SU-DHL-6 (cell line): Measurements from ENCODE around the gene PHRF1.

ENCODE experiments used
- H2AFZ ChIP-seq: fragments of 200-600 bp; sonication (generic); 2 replicates; pipeline ENCODE4 v1.6.1; 2014; ENCODE audit warnings: low read depth, mild to moderate bottlenecking, moderate library complexity, mixed read lengths, antibody characterized with exemption, low read length; ENCODE audit not compliant: severe bottlenecking
- H3F3A ChIP-seq: fragments of 200-600 bp; shearing (Covaris generic); 2 replicates; pipeline ENCODE4 v1.6.0; 2016; ENCODE audit warnings: antibody characterized with exemption, mild to moderate bottlenecking; ENCODE audit not compliant: insufficient read depth
- H3K27ac ChIP-seq: fragments of 200-600 bp; sonication (generic); 2 replicates; pipeline ENCODE4 v1.5.1; 2016; ENCODE audit warnings: low read depth, mild to moderate bottlenecking, low read length, moderate library complexity, mixed read lengths
- H3K27me3 ChIP-seq: fragments of 200-600 bp; sonication (generic), shearing (Covaris generic); 2 replicates; pipeline ENCODE4 v1.6.0; 2014; ENCODE audit warnings: mild to moderate bottlenecking, low read length
- H3K36me3 ChIP-seq: fragments of 200-600 bp; sonication (generic); 2 replicates; pipeline ENCODE4 v1.6.1; 2014; ENCODE audit warnings: mild to moderate bottlenecking, low read length, mixed read lengths
- H3K4me2 ChIP-seq: fragments of 300-600, 200-600 bp; shearing (Covaris generic), sonication (generic); 2 replicates; pipeline ENCODE4 v1.6.0; 2014; ENCODE audit warnings: low read length, low read depth, mild to moderate bottlenecking; ENCODE audit not compliant: poor library complexity, severe bottlenecking
- H3K4me3 ChIP-seq: fragments of 200-600 bp; sonication (generic); 2 replicates; pipeline ENCODE4 v1.5.1; 2014; ENCODE audit warnings: antibody characterized with exemption, low read length, mild to moderate bottlenecking, mixed read lengths; ENCODE audit not compliant: insufficient read depth, poor library complexity, severe bottlenecking
- H3K79me2 ChIP-seq: fragments of 200-600 bp; sonication (generic); 2 replicates; pipeline ENCODE4 v1.6.1; 2014; ENCODE audit warnings: mild to moderate bottlenecking, low read length, moderate library complexity; ENCODE audit not compliant: insufficient read depth
- H3K9ac ChIP-seq: fragments of 200-600 bp; sonication (generic); 2 replicates; pipeline ENCODE4 v1.7.0; 2014; ENCODE audit warnings: mild to moderate bottlenecking, low read length
- H3K9me2 ChIP-seq: fragments of 200-600 bp; sonication (generic); replicated peaks from 2 replicates; pipeline ENCODE4 v1.6.1; 2014; ENCODE audit warnings: low read length; ENCODE audit not compliant: insufficient read depth
- H3K9me3 ChIP-seq: fragments of 200-600 bp; sonication (generic); 2 replicates; pipeline ENCODE4 v1.6.1; 2014; ENCODE audit warnings: low read length, mixed read lengths; ENCODE audit not compliant: insufficient read depth
- H4K20me1 ChIP-seq: fragments of 200-600 bp; sonication (generic); 2 replicates; pipeline ENCODE4 v1.6.1; 2014; ENCODE audit warnings: low read depth, mild to moderate bottlenecking, antibody characterized with exemption, low read length, moderate library complexity, mixed read lengths
- EZH2phosphoT487 ChIP-seq: fragments of 200-600 bp; sonication (generic), shearing (Covaris generic); conservative IDR thresholded peaks from 2 replicates; pipeline ENCODE4 v1.6.1; 2018; ENCODE audit warnings: mild to moderate bottlenecking, antibody characterized with exemption, low read length, moderate library complexity, mixed read lengths
- TF ChIP-seq, protein P1 (sequence below): fragments of 200-600 bp; sonication (generic); IDR thresholded peaks from one replicate; pipeline ENCODE4 v1.5.1; 2017; ENCODE audit warnings: antibody characterized with exemption, mild to moderate bottlenecking, low read length, moderate library complexity; ENCODE audit not compliant: insufficient read depth, poor library complexity, severe bottlenecking

Gene PHRF1

DNA sequence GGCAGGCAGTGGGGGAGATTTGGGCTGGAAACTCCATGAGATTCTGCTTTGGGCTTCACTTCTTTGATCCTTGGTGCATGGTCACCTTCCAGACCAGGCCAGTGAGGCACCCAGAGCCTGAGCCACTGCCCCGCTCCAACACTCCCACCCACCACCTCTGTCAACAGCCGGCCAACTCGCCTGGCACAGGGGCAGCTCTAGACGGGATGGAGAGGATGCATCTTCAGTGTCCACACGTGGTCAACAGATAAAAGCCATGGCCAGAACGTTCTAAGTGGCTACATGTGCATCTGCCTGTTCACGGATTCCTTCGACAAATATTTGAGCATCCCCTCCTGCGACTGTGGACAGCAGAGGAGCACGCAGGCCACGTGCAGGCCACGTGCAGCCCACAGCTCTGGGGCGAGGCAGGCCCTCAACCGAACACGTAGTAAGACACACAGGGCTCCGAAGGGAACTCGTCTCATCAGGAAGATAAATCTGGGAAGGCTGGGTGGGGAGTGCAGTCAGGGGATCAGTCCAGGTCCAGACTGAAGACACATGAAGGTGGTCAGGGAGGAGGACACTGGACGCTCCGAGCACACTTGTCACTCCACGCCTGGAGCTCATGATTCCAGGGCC is 37.7 kb upstream of the PHRF1 start:
- Histone ChIP-seq H3K4me2 (no peak overlapping the region), H3K27me3 (no peaks in the 10 kb centered on the region), H3K79me2 (peaks cover 12% of the 10 kb centered on the region), H3K9me2 (no peaks in the 10 kb centered on the region), H2AFZ (no peak overlapping the region), H3K9ac (no peak overlapping the region), H4K20me1 (no peaks in the 10 kb centered on the region), H3F3A (peaks cover 11% of the 10 kb centered on the region), H3K9me3 (no peaks in the 10 kb centered on the region), H3K36me3 (no peaks in the 10 kb centered on the region), H3K27ac (no peak overlapping the region), H3K4me3 (no peak overlapping the region)
- TF ChIP-seq, protein P1, sequence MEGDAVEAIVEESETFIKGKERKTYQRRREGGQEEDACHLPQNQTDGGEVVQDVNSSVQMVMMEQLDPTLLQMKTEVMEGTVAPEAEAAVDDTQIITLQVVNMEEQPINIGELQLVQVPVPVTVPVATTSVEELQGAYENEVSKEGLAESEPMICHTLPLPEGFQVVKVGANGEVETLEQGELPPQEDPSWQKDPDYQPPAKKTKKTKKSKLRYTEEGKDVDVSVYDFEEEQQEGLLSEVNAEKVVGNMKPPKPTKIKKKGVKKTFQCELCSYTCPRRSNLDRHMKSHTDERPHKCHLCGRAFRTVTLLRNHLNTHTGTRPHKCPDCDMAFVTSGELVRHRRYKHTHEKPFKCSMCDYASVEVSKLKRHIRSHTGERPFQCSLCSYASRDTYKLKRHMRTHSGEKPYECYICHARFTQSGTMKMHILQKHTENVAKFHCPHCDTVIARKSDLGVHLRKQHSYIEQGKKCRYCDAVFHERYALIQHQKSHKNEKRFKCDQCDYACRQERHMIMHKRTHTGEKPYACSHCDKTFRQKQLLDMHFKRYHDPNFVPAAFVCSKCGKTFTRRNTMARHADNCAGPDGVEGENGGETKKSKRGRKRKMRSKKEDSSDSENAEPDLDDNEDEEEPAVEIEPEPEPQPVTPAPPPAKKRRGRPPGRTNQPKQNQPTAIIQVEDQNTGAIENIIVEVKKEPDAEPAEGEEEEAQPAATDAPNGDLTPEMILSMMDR = no peak
- no peak for TF ChIP-seq EZH2phosphoT487

DNA sequence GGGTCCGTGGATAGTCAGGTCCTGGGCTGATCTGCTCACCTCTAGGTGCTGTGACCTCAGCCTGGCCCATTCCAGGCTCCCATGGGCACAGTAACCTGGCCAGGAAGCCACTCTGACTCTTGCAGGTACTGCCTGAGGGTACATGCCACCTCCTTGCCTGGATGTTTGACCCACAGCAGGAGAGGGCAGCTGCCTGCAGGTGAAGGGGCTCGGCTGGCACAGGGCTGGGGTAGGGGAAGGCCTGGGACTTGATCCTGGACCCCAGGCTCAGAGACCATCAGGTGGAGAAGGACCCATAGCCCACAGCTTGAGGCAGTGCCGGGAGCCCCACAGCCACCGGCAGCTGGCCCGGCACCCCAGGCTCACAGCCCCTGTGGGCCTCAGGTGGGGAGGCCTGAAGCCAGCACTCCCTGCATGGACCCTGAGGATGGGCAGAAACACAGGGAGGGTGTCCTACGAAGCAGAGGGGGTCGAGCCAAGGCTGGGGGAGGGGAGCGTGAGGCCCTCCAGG is 36.2 kb upstream of the PHRF1 start:
- Histone ChIP-seq H3F3A (peaks cover 11% of the 10 kb centered on the region), H3K79me2 (no peaks in the 10 kb centered on the region), H4K20me1 (no peaks in the 10 kb centered on the region), H2AFZ (no peak overlapping the region), H3K9ac (no peak overlapping the region), H3K4me2 (no peak overlapping the region), H3K9me2 (no peaks in the 10 kb centered on the region), H3K36me3 (no peaks in the 10 kb centered on the region), H3K4me3 (no peak overlapping the region), H3K27ac (no peak overlapping the region), H3K27me3 (no peaks in the 10 kb centered on the region), H3K9me3 (no peaks in the 10 kb centered on the region)
- TF ChIP-seq EZH2phosphoT487 = no peak
- TF ChIP-seq, protein P1 = no peak

DNA sequence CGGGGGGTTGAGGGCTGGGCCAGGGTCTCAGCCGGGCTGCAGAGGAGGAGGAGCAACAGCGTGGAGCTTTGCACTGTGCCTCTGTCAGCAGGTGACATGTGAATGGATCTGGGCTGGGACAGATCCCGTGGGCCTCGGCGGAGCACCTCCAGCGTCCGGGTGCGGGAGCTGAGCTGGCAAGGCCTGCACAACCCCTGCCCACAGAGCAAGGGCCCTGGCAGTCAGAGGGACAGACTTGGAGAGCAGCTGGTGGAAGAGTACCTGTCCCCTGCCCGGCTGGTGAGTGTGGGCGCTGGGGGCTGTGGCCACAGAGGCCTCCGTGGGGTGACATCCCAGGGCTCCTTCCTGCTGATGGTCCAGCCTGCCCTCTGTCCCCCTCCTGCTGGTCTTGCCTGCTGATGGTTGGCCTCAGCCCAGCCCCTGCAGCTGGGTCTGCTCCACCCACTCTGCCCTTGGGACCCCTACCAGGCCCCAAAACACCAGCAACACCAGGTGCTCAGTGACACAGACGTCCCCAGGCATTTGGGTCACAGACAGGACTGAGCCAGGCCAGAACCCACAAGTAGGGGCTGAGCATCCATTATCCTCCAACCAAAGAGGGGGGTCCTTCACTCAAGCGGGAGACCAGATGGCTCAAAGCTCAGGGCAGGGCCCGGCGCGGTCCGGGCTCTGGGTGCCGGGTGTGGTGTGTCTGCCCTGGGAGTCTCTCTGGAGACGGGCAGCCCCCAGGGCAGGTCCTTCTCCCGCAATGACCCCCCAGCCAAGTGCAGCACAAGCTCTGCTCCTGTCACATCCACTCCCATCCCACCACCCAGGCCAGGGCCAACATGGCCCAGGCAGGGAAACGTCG is 35.5 kb upstream of the PHRF1 start:
- Histone ChIP-seq H4K20me1 (no peaks in the 10 kb centered on the region), H3K79me2 (no peaks in the 10 kb centered on the region), H3K9ac (no peak overlapping the region), H3F3A (peaks cover 11% of the 10 kb centered on the region), H3K4me3 (no peak overlapping the region), H3K27me3 (no peaks in the 10 kb centered on the region), H3K27ac (no peak overlapping the region), H3K36me3 (no peaks in the 10 kb centered on the region), H3K9me2 (no peaks in the 10 kb centered on the region), H2AFZ (no peak overlapping the region), H3K4me2 (no peak overlapping the region), H3K9me3 (no peaks in the 10 kb centered on the region)
- TF ChIP-seq EZH2phosphoT487 = no peak
- TF ChIP-seq, protein P1 = no peak
